RWPE1 (cell line): Measurements from ENCODE around the gene OLFM1.
A peak's percentile ranks its signal among the peaks of the same experiment; 100 is the strongest.

Source experiments
- CTCF ChIA-PET: fragments of 350-600 bp; sonication (Branson Sonifier 250); formaldehyde crosslinking; extraction: SDS; loops from one replicate; lab custom pipeline; 2021; lab: Yijun Ruan, JAX
- POLR2A ChIA-PET: fragments of 400-600 bp; formaldehyde crosslinking; extraction: SDS; loops from one replicate; lab custom pipeline; 2020; ENCODE audit warnings: antibody characterized with exemption; ENCODE audit not compliant: low non-redundant PET; lab: Yijun Ruan, JAX
- DNase-seq: peaks from one replicate; pipeline ENCODE4 v3.0.0; 2012; ENCODE audit warnings: low spot score
- H3K27ac ChIP-seq: fragments of 450-650 bp; 2 replicates; pipeline ENCODE4 v1.5.1; 2017
- TF ChIP-seq, protein P1 (sequence below): fragments of 450-650 bp; conservative IDR thresholded peaks from 2 replicates; pipeline ENCODE4 v1.5.1; 2017; ENCODE audit warnings: low read depth, mild to moderate bottlenecking

Gene OLFM1

DNA sequence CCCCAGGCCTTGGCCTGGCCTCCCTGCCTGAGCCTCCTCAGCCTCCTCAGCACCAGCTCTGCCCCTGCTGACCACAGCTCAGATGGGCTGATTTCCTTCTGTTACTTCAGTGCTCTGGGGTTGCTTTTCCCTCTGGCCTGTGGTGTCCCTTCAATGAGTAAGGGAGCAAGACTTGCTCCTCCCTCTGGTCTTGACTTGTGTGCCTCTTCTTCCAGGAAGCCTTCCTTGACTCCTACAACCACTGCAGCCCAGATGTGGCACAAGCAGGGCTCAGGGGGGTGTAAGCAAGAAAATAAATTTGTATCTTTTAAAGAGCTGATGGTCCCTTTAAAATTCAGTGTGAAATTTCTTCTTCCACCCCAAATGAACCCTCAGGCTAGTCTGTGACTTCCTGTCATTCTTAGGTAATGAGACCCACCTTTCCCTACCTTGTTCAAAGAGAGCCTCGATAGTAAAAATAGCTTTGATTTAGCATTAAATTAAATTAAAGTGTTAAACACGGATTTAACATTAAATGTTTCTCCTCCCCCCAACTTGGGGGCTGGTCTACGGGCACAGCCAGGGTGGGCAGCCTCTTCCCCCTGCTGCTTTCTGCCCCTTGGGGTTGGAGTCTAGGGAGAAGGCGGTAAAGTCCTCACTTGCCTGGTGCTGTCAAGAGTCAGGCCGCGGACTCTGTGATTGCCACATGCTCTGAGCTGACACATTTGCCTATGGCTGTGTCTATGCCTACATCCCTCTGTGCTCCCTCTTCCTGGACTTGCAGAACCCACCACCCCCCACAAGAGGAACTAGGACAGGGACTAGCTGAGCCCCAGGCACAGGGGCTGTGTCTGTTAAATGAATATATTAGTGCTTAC is 64.5 kb downstream of the OLFM1 start:
- H3K27ac ChIP-seq: peak overlapping the region; percentile 4
- CTCF ChIA-PET: interaction anchor here (0.6 to 0.8 kb wide), 3 partner anchors 39 to 984 kb away, joined by 3 to 7 read pairs (median 4); no protein-coding TSS in a partner anchor
- POLR2A ChIA-PET: no interaction called here
- TF ChIP-seq, protein P1, sequence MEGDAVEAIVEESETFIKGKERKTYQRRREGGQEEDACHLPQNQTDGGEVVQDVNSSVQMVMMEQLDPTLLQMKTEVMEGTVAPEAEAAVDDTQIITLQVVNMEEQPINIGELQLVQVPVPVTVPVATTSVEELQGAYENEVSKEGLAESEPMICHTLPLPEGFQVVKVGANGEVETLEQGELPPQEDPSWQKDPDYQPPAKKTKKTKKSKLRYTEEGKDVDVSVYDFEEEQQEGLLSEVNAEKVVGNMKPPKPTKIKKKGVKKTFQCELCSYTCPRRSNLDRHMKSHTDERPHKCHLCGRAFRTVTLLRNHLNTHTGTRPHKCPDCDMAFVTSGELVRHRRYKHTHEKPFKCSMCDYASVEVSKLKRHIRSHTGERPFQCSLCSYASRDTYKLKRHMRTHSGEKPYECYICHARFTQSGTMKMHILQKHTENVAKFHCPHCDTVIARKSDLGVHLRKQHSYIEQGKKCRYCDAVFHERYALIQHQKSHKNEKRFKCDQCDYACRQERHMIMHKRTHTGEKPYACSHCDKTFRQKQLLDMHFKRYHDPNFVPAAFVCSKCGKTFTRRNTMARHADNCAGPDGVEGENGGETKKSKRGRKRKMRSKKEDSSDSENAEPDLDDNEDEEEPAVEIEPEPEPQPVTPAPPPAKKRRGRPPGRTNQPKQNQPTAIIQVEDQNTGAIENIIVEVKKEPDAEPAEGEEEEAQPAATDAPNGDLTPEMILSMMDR: no peak
- DNase-seq: no peak

DNA sequence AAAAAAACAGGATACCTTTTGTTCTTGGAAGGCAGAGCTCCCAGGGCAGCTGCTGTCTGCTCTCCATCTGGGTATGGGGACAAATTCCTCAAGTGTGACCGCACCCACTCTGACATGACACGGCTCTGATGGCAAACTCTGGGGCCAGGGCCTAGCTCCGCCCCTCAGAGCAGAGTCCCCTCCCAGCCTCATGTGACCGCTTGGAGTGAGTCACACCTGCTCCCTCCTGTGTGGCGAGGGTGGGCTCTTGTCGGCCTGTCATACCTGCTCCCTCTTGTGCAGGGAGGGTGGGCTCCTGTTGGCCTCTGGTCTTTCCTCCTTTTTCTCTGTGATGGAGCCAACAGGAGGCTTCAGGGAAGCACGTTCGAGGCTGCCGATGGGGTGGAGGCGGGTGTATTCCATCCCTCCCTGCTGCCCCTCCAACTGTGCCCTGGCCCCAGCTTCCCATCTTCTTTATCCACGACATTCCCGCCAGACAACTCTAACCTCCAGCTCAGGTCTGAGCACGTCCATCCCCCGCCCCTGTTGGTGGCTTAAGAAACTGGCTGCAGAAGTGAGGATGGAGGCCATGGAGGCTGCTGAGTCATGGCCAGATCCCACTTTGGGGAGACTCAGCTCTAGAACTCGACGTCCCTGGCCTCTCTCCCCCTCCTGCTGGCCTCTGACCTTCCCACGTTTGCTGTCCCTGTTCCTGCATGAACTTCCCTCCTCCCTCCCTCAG is 65.3 kb downstream of the OLFM1 start:
- DNase-seq: peak; percentile 38
- H3K27ac ChIP-seq: peak overlapping the region; percentile 4
- POLR2A ChIA-PET: no interaction called here
- TF ChIP-seq, protein P1: no peak
- CTCF ChIA-PET: interaction anchor here (0.6 to 1.5 kb wide), 2 partner anchors 10 to 984 kb away, joined by 3 to 4 read pairs; no protein-coding TSS in a partner anchor

DNA sequence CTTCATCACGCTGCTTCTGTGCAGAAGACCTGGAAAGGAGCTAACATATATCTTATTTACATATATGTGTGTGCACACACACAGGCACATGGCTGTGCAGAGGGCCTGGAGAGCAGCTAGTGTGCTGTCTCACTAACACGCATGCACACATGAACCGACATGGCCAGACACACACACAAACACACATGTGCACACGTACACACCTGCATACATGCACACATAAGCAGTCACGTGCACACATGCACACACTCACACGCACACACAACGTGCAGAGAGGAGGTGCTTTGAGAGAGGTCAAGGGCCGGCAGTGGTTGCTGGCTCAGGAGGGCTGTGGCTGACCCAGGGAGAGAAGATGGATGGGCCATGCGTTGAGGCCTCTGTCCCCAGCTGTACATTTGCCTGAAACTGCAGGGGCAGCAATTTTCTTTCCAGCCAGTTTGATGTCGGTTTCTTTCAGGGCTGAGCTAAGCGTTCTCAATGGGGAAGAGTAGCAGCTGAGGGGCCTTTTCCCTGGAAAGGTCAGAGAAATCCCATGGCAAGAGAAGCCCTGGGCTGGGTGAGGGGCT is 66.7 kb downstream of the OLFM1 start:
- POLR2A ChIA-PET: no interaction called here
- CTCF ChIA-PET: interaction anchor here (0.6 to 1.5 kb wide), 3 partner anchors 9 to 151 kb away, joined by 3 to 6 read pairs (median 3); no protein-coding TSS in a partner anchor
- H3K27ac ChIP-seq: no peak overlapping the region
- TF ChIP-seq, protein P1: no peak
- no peak for DNase-seq

DNA sequence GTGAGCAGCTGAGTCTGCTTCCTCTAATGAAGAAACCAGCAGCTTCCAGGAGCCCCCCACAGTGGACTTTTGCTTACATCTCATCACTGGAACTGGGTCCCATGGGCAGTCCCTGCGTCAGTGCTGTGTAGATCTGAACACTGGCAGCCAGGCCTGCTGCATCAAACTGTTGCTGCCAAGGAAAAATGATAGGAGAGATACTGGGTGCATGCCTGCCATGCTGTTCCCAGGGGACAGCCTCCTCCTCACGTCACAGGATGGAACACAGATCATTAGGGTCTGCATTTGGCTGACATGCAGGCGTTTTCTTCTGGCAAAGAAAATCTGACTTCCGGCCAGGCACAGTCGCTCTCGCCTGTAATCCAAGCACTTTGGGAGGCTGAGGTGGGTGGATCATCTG is 67.9 kb downstream of the OLFM1 start:
- H3K27ac ChIP-seq: no peak overlapping the region
- ChIA-PET POLR2A (no interaction called here), CTCF (no interaction called here)
- TF ChIP-seq, protein P1: no peak
- no peak for DNase-seq

DNA sequence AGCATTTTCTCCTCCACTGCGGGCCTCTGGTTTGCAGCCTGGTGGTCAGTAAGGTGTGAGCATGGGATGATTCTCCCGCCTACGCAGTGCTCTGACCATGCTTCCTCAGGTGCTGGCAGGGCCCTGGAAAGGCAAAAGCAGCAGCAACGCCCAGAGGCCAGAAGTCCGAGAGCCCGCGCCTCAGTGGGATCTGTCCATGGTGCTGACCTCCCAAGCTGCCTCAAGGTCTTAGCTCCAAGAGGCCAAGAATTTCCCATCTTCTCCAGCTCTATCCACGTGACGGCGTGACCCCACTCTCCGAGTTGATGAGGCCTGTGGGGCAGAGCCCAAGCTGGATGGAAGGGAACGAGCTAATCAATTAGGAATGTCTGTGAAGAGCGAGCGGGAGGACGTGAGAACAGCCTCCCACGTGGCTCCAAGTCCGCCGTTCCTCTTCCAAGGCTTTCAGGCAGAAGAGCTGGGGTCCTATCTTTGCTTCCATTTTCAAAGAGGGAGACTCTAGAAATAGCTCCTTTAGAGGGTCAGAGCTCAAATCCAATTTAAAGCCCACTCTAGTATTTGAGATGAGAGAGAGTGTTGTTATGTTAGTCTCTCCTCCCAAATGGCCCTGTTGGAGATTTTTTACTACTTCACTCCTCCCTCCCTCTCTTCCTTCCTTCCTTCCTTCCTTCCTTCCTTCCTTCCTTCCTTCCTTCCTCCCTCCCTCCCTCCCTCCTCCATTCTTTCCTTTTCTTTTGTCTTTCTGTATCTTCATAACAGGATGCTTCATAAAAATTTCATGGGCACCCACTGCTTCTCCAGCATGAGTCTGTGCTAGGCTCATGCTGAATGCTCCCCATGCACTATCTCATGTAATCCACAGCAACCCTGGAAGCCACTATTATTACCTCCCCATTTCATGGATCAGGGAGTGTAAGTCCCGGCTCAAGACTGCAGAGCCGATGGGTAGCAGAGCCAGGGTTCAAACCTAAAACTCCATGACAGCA is 69.3 kb downstream of the OLFM1 start:
- TF ChIP-seq, protein P1: no peak
- peak; percentile 84 for DNase-seq
- POLR2A ChIA-PET: no interaction called here
- CTCF ChIA-PET: interaction anchor here (0.5 kb wide), 1 partner anchor 944 kb away, joined by 4 read pairs; no protein-coding TSS in a partner anchor
- no peak overlapping the region for H3K27ac ChIP-seq
